HG02642 (cell line): ENCODE data around the gene EBF3.

Experiments used
- ATAC-seq: cut with Tn5 transposase; IDR thresholded peaks from one replicate; pipeline ENCODE4 v1.9.1; 2021; ENCODE audit warnings: mild to moderate bottlenecking; ENCODE audit not compliant: unreplicated experiment, poor library complexity

The EBF3 gene

GRCh38 chr10:129878835-129879234 is 85.2 kb downstream of the EBF3 start:
- no peak for ATAC-seq

DNA sequence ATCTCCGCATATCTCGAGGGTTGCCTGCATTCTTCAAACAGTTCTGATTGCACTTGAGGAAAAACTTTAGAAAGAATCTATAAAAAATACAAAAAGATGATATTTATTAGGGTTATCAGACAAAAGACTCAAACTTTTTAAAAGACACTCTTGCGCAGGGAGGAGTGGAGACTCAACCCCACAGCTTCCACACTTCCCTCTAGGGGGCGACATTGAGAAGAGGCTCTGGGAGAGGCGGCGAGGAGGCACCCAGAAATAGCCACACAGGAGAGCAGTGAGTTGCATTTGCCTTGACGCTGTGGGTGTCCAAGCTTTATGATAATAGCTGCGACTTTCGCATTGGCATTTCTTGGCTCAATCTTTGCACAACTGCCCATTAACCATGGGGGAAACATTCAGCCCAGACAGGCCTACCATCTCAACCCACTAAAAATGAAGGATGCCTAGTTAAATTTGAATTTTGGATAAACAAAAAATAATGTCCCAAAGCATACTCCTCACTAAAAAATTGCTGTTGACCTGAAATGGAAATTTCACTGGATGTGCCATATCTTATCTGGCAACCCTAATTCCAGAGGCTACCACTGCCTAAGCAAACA is 86.2 kb downstream of the EBF3 start:
- no peak for ATAC-seq

- no peak for ATAC-seq
Observed at GRCh38 chr10:129876838-129877237, 87.2 kb downstream of the EBF3 start.

DNA sequence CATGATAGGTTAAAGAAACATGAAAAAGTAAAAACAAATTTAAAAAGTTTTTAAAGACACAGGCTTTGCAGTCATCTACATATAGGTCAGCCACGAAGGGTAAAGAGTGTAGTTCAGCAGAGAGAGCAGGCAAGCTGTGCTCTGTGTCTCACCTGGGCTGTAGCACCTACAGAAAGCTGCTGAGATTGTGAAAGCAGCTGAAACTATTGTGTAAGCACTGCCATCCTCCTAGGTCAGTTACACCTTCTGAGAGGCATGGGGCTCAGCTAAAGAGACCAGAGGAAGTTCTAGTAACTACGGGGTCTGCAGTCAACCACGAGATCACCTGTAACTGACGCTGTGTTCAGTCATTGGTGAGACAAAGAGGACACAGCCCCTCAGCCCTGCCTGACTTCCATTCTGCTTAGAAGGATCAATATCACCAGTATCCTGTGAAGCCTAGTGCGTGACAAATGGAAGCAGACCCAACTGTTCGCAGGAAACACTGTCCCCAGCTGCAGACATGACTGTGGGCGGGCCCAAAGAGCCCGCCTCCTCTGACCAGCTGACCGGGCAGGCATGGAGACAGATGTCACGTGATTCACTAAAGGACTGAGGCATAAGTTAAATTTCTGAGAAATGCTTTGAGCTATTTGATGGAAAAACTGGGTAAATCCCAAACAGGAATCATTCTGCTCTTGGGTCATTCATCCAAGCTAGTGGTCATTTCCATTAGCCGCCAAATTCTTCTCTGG is 87.9 kb downstream of the EBF3 start:
- ATAC-seq = no peak

- ATAC-seq = no peak
Observed at GRCh38 chr10:129873351-129873750, 90.7 kb downstream of the EBF3 start.

DNA sequence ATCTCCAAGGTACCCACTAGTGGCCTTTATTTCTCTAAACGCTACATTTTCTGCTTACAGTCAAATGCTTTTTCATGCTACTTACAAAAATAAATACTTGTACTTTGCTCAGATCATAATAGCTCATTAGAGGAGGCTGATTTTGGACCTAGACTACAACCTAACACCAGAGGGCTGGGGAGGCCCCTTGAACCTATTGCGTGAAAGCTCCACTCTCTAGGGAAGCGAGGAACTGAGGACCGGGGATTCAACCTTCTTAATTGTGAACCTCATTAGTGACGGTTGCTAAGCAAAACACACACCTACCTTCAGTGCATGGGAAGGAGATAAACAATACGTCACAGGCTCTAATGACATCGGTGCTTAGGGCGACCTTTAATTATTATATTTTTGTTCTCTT is 92.1 kb downstream of the EBF3 start:
- no peak for ATAC-seq

GRCh38 chr10:129870961-129871621 is 93.0 kb downstream of the EBF3 start:
- no peak for ATAC-seq

GRCh38 chr10:129870474-129870757 is 93.7 kb downstream of the EBF3 start:
- no peak for ATAC-seq

DNA sequence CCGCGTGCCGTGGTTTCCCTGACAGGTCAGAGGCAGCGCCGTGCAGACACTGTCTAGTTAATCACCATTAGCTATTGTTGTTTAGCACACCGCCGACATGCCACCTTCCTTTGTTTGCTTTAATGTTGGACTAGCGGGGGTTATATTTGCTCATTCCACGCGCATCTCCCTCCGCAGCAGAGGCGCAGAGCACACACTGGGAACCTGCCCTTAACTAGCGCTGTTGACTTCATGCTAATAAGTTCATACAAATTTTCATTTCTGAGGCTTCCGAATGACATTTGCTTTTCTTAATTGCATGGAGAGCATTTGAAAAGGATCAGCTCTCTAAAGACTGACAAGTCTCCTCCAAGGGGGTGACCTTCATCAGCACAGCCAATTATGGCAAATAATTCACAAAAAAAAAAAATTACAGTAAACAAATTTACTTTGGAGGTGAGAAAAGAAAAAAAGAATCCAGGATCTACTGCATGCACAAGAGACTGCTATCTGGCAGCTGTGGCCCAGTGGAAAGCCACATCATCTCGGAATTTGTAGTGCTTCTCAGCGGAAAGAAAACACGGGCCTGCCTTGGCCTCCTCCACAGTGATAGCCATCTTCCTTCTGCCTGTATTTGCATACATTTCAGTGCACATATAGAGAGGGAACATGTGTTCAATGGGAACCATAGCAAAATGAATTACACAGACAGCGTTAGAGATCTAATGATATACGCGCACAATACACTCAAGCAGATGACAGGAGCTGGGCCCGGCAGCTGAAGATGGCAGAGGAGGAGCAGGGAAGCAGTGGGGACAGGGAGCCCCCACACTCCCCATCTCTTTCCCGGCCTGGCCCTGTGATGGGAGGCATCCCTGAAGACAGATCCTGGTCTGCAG is 94.2 kb downstream of the EBF3 start:
- no peak for ATAC-seq

DNA sequence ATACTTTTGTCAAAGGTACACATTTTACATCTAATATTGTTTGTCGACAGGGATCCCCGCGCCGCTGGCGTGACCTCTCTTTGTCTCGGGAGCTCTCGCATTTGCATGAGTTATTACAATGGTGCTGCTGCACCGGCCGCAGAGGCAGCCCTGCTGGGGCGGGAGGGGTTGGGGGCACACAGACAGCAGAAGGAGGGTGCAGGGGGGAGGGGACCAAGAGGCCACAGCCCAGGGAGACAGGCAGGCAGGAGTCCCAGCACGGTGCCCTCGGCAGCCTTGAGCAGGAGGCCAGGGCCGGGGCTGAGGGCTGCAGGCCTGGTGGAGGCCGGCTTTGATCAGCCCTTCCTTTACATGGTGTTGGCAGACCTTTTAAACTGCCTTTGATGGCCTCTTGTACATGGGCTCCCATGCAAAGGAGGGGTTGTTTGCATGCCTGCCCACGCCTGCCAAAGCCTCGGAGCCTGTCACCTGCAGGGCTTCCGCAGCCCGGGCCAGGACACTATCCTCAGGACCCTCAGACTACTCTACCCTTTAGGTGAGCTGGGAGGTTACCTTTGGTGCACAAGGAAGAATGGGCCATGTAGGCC is 95.5 kb downstream of the EBF3 start:
- ATAC-seq = no peak

DNA sequence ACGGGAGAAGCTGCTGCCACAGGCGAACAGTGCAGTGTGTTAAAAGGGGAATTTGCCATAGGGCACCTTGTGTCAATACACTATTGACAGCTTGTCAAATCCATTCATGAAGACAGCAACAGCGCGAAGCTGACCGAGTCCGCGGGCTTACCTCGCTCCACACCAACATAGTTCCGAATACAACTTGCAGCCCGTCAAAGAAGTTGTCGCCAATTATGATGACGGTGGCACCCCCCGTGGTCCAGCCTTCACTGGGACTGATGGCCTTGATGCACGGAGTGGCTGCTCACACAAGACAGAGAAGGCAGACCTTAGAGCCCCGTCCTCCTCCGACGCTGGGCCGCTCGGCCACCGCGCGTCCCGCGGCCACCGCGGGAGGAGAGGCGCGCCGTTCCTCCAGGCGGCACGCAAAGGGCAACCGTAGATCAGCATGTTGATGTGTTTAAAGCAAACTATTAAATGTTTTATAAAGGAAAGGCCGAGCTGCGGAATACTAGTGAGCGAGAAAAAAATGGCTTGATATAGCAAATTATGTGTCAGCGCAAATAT is 96.4 kb downstream of the EBF3 start:
- no peak for ATAC-seq

DNA sequence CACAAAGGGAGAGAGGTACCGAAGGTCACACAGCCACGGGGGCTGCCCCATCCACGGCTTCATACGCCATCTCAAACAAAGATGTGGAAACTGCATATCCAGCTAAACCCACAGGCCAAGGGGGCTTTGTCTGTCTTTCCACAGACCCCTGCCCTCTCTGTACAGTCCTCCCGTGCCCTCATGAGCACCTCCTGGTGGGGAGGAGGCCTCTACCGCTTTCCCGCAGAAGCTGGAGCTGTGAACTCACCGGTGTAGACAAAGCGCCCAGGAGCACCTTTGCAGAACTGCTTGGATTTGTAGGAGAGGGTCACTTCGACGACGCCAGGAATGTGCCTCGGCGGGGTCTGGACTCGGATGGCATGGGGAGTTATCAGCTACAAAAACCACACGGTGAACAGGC is 97.2 kb downstream of the EBF3 start:
- ATAC-seq = no peak

DNA sequence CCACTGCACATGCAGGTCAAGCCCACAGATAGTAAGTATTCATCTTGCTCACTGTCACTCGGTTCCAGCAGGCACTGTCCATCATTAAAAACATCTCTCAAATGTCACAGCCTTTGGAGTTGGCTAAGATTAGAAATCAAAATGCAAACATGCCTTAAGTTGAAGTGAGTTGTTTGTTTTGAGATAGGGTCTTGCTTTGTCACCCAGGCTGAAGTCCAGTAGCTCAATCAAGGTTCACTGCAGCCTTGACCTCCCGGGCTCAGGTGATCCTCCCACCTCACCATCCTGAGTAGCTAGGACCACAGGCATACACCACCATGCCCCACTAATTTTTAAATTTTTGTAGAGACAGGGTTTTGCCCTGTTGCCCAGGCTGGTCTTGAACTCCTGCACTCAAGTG is 98.1 kb downstream of the EBF3 start:
- no peak for ATAC-seq

DNA sequence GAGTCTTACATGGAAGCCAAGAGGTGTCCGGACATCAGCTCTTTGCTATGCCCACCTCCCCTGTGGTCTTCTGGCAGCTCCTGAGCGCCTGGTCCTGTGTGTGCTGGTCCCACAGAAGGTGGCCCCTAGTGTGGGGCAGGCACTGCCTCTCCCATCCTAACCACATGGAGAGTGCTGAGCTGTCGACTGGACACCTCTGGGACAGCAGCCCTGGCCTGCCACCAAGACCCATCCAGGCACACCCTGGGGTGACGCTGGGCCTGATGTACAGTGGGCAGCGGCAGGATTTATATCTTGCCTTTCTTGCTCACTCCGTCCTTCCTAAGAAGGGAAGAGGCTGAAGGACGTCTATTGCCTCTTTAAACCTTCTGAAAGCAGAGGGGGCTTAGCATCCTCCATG is 98.7 kb downstream of the EBF3 start:
- ATAC-seq = no peak

DNA sequence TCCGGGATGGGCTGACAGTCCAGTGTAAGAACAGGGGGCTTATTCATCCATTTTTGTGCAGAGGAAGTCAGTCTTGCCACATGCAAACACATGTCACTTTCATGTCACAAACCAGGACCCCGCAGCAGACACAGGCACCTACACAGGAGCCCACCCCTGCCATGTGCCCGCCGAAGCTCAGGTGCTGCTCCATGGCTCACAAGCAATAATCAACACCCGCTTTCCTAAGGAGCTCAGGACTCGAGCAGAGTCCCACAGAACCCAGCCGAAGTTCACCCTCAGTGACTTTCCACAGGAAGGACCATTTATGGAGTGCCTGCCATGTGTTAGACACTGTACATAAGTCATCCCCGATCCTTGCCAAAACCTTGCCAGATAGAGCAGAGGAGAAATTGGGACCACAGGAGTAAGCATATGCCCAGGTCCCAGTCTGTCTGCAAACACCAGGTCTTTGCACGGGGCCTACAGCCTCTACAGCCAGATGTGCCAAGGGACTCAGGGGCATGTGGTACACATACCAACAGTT is 99.4 kb downstream of the EBF3 start:
- no peak for ATAC-seq

GRCh38 chr10:129864082-129864481 is 100.0 kb downstream of the EBF3 start:
- no peak for ATAC-seq

DNA sequence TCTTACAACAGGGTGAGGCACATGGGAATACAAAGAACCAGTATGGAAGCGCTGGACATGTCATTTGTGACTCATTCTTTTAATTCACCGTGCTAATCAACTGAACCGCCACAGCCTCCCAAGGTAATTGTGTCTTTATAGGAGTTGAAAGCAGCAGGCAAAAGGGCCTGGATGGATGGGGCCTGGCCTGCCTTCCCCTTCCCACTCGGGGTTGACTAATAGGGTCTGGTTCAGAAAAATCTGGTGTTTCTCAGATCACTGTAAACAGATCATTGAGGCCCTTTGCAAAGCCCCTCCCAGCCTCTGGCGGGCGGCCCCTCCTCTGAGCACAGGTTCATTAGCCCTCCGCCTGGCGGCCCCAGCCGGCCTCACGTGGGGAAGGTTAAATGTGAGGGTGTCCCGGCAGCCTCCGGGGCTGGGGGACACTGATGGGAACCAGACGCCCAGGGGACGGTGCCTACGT is 100.8 kb downstream of the EBF3 start:
- ATAC-seq = no peak

GRCh38 chr10:129861776-129862531 is 102.1 kb downstream of the EBF3 start:
- ATAC-seq = no peak

DNA sequence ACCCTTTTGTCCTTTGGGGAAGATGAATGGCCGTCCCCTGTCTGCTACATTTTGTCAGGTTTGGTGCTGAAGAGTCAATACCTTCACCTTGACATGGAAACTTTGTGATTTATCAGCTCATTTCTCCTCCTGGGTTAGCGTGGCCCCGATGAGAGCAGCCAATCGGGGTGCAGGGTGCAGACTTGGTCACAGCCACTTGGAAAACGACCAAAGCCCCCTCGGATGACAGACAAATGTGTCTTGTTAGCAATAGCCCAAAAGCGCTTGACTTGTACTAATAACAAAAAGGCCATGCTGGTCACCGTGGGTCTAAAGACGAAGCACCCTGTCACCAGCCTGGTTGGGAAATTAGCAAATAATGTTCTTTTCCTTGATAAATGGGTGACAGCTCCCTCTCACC is 103.7 kb downstream of the EBF3 start:
- ATAC-seq = no peak
